Prostate gland (tissue), 2 donors: ENCODE measurements around the gene ANO6. TPM values are rescaled to one million over a fixed set of nuclear protein-coding genes. Genes with fewer than 3 reads are reported as not detected.

Experiments
- DNase-seq: peaks from one replicate; pipeline ENCODE4 v3.0.0-alpha.2; 2019; ENCODE audit warnings: low spot score
- H3K27ac ChIP-seq, 2 donors: fragments of 200-600 bp; sonication (generic); 2 replicates each; pipeline ENCODE4 v1.5.1; 2017 to 2019
- H3K27me3 ChIP-seq: fragments of 200-600 bp; sonication (generic); replicated peaks from 2 replicates; pipeline ENCODE4 v1.5.1; 2019; ENCODE audit not compliant: insufficient read depth
- H3K36me3 ChIP-seq, 2 donors: fragments of 200-600 bp; sonication (generic); 1 replicate in 1 of 2; 2 replicates in 1 of 2; pipeline versions ENCODE4 v1.5.1 to v1.8.1; 2017 to 2019
- H3K4me1 ChIP-seq: fragments of 200-600 bp; sonication (generic); replicated peaks from 2 replicates; pipeline ENCODE4 v1.5.1; 2019
- H3K4me3 ChIP-seq, 2 donors: fragments of 200-600 bp; sonication (generic); 2 replicates each; pipeline ENCODE4 v1.5.1; 2017 to 2019
- H3K9me3 ChIP-seq: fragments of 200-600 bp; sonication (generic); 2 replicates; pipeline ENCODE4 v1.5.1; 2017
- POLR2A ChIP-seq: fragments of 450-650 bp; IDR thresholded peaks from one replicate; pipeline ENCODE4 v1.6.1; 2016; ENCODE audit warnings: antibody characterized with exemption, mild to moderate bottlenecking
- POLR2AphosphoS5 ChIP-seq: sonication (generic); formaldehyde crosslinking; IDR thresholded peaks from one replicate; pipeline ENCODE4 v1.6.1; 2017; ENCODE audit warnings: antibody characterized with exemption
- WGBS: methylation state at CpG from one replicate; pipeline ENCODE4 v1.1.5; 2018; 5-methylcytosine and 5-hydroxymethylcytosine counted together
- intact Hi-C: fragments of 100-400 bp; cut with DNase I; formaldehyde crosslinking; loops from one replicate; pipeline ENCODE4 v1.14.2; 2022
- total RNA-seq, 2 donors: library from RNA; depleted of rRNA; stranded (reverse); fragments of >200 nt; gene quantifications; one replicate each; pipeline ENCODE4 v1.1.0, GENCODE V29; 2016
- TF ChIP-seq, protein P1 (sequence below), 4 experiments: fragments of 200-600 bp in 2 of 4; fragments of 450-650 bp in 2 of 4; sonication (generic) in 2 of 4; IDR thresholded peaks; 1 replicate in 3 of 4; 2 replicates in 1 of 4; pipeline ENCODE4 v1.5.1; 2016 to 2019; ENCODE audit warnings: antibody characterized with exemption in 4 of 4, mild to moderate bottlenecking in 2 of 4, moderate library complexity in 2 of 4

Gene ANO6
- total RNA-seq, 2 donors from 2014 or later, result 36.8 to 78.8 TPM

DNA sequence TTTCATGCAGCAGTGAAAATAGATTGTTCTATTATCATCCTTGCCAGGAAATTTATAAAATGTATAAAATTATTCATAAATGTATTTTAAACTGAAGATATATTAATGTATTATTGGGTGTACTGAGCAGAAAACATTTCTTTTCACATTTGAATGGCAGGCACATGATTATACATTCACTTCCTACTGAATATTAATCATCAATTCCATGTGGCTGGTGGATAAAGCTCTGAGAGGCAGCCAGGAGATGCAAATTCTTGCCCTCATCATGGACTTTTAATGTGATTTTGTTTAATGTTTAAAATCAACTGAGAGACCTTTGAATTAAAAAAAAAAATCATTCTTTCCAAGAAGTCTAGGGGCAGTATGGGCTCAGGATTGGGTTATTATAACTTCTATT lies 40.8 kb downstream of the ANO6 start:
- H3K4me1 ChIP-seq, result no peaks in the 10 kb centered on the region
- intact Hi-C loops, result no loop called here
- H3K27ac ChIP-seq, result no peak overlapping the region
- TF ChIP-seq POLR2AphosphoS5 (no peak), POLR2A (no peak)
- TF ChIP-seq, protein P1, sequence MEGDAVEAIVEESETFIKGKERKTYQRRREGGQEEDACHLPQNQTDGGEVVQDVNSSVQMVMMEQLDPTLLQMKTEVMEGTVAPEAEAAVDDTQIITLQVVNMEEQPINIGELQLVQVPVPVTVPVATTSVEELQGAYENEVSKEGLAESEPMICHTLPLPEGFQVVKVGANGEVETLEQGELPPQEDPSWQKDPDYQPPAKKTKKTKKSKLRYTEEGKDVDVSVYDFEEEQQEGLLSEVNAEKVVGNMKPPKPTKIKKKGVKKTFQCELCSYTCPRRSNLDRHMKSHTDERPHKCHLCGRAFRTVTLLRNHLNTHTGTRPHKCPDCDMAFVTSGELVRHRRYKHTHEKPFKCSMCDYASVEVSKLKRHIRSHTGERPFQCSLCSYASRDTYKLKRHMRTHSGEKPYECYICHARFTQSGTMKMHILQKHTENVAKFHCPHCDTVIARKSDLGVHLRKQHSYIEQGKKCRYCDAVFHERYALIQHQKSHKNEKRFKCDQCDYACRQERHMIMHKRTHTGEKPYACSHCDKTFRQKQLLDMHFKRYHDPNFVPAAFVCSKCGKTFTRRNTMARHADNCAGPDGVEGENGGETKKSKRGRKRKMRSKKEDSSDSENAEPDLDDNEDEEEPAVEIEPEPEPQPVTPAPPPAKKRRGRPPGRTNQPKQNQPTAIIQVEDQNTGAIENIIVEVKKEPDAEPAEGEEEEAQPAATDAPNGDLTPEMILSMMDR (IDR thresholded peaks at IDR 0.05), result no peak
- H3K4me3 ChIP-seq, result no peak overlapping the region
- no peak for DNase-seq
- no peaks in the 10 kb centered on the region for H3K36me3 ChIP-seq
- H3K9me3 ChIP-seq, result no peaks in the 10 kb centered on the region
- H3K27me3 ChIP-seq, result no peaks in the 10 kb centered on the region

DNA sequence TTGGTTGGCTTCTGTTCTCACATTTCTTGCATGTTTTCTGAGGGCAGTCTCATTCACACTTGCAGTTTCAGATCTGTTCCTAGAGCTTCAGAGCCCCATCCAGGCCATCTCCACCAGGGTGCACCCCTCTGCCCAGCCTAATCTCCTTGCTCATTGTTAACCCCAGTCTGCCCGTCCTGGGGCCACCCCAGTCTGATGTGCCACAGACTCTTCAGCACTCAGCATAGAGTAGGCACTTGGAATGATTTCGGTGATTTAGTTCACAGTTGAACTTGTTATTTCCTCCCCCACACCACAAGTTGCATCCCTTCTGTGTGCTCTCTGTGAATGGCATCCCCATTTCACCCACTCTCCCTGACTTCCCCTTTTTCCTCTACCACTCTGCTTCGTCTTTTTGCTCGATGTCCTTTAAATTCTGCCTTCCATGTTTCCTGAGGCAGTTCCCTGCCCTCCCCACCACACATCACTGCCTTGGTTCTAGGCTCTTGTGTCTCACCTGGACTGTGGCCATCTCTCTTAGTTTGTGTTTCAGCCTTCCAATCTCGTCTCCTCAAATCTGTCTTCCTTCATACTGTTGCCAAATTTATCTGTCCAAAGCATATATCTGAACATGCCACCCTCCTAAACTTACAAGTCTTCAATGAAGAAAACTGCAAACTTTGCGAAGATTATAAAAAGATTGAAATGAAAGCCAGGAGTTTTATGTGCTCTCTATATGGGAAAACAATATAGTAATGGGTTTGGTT lies 41.5 kb downstream of the ANO6 start:
- intact Hi-C loops, result no loop called here
- H3K9me3 ChIP-seq, result no peaks in the 10 kb centered on the region

DNA sequence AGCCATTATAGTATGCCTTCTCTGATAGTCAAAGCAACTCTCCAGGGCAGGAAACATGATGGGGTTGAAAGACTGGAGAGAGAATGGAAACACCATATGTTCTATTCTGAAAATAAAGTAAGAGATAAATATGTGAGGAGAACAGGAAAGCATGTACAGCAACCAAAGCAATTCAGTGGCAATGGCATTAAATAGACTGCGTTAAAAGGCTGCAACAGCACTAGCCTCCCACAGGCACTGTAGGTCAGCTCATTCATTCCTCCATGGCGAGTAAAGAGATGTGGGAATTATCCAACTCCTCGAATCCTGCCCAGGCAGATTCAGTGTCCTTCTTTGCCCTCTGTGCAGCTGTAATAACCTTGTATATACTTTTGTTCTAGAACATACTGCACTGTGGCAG lies 43.8 kb downstream of the ANO6 start:
- DNase-seq, result no peak
- TF ChIP-seq, protein P1 (IDR thresholded peaks at IDR 0.05), result no peak
- TF ChIP-seq POLR2A (no peak), POLR2AphosphoS5 (no peak)
- no peaks in the 10 kb centered on the region for H3K27me3 ChIP-seq
- H3K36me3 ChIP-seq, result no peaks in the 10 kb centered on the region
- H3K4me3 ChIP-seq, result no peak overlapping the region
- H3K9me3 ChIP-seq, result no peaks in the 10 kb centered on the region
- no peaks in the 10 kb centered on the region for H3K4me1 ChIP-seq
- intact Hi-C loops, result no loop called here
- peak overlapping the region in 1 of 2 donors; percentile 9 for H3K27ac ChIP-seq
- WGBS, result 32% methylated on average over 3 of the region's 3 CpGs

More for the DNA sequence above, 41.5 kb downstream of the ANO6 start:
- Histone ChIP-seq H3K27me3 (no peaks in the 10 kb centered on the region), H3K27ac (no peak overlapping the region), H3K4me1 (no peaks in the 10 kb centered on the region), H3K36me3 (no peaks in the 10 kb centered on the region), H3K4me3 (no peak overlapping the region)
- 84% methylated on average over 6 of the region's 6 CpGs for WGBS
- TF ChIP-seq, protein P1 (IDR thresholded peaks at IDR 0.05), result no peak
- no peak for TF ChIP-seq POLR2AphosphoS5
- no peak for TF ChIP-seq POLR2A
- DNase-seq, result no peak

DNA sequence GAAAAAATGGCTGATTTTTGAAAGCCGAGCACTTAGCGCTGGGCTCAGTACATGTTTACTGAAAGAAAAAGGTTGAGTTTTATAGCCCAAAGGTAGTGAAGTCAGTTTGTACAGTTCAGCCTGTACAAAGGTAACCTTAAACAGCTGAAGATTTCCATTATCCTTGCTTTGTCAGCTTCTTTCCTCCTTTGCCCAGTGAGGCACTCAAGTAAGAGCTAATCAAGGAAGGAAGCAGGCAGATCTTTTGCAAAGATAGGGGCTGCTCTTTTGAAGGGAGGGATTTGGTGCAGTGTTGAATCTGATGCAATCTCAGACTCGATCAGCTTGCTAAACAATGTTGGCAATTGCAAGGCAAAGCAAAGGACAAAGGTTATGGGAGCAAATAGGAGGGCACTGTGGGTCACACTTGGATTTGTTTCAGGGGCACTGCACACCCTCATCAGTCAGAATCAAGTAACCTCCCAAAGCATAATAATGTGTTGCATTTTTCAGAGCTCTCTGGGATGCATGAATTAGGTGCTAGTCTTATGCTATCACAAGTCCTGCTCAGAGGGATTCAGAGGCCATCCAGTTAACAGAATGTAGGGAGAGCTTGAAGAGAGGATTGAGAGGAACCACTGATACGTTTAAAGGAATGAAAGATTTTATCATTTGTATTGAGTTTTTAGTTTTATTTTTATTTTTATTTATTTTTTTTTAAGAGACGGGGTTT lies 44.4 kb downstream of the ANO6 start:
- no peaks in the 10 kb centered on the region for H3K36me3 ChIP-seq
- WGBS, result 40% methylated on average over 5 of the region's 5 CpGs
- H3K27me3 ChIP-seq, result no peaks in the 10 kb centered on the region
- no peaks in the 10 kb centered on the region for H3K4me1 ChIP-seq
- TF ChIP-seq, protein P1 (IDR thresholded peaks at IDR 0.05), result no peak
- no peak for TF ChIP-seq POLR2A
- TF ChIP-seq POLR2AphosphoS5, result peak; percentile 19
- no peak for DNase-seq
- no peaks in the 10 kb centered on the region for H3K9me3 ChIP-seq
- H3K27ac ChIP-seq, result peak overlapping the region in 1 of 2 donors; percentile 9
- no peak overlapping the region for H3K4me3 ChIP-seq
- intact Hi-C loops, result no loop called here
